ENCODE measurements around the gene DNAJC15.
"Not testable (repeated sequence)": the region's sequence is repeated elsewhere in the genome, so short reads cannot be mapped to it uniquely, and the experiment has no call there.

DNAJC15 gene

GRCh38 chr13:43044720-43045301, 21.4 kb downstream of the DNAJC15 start:
- no peak for DNase-seq

- DNase-seq: peak in 3 of 56 donors; percentile 13 to 47 (median 16)
Observed at GRCh38 chr13:43045302-43045773, 22.0 kb downstream of the DNAJC15 start.

- no peak for DNase-seq
Observed at GRCh38 chr13:43046259-43046658, 22.9 kb downstream of the DNAJC15 start.

- DNase-seq: no peak
Observed at GRCh38 chr13:43054803-43055802, 31.7 kb downstream of the DNAJC15 start.

GRCh38 chr13:43057653-43058317, 34.4 kb downstream of the DNAJC15 start:
- no peak for DNase-seq

GRCh38 chr13:43058318-43058674, 34.9 kb downstream of the DNAJC15 start:
- DNase-seq: no peak

- no peak for DNase-seq
Observed at GRCh38 chr13:43058831-43059230, 35.4 kb downstream of the DNAJC15 start.

- DNase-seq: not testable (repeated sequence)
Observed at GRCh38 chr13:43059779-43060178, 36.4 kb downstream of the DNAJC15 start.

GRCh38 chr13:43060806-43061205, 37.4 kb downstream of the DNAJC15 start:
- not testable (repeated sequence) for DNase-seq

GRCh38 chr13:43061496-43062280, 38.3 kb downstream of the DNAJC15 start:
- no peak for DNase-seq

- no peak for DNase-seq
Observed at GRCh38 chr13:43071824-43072223, 48.4 kb downstream of the DNAJC15 start.

- no peak for DNase-seq
Observed at GRCh38 chr13:43072394-43072793, 49.0 kb downstream of the DNAJC15 start.

GRCh38 chr13:43074824-43075510, 51.6 kb downstream of the DNAJC15 start:
- no peak for DNase-seq

- not testable (repeated sequence) for DNase-seq
Observed at GRCh38 chr13:43075511-43075902, 52.1 kb downstream of the DNAJC15 start.

GRCh38 chr13:43077046-43077445, 53.7 kb downstream of the DNAJC15 start:
- no peak for DNase-seq

- no peak for DNase-seq
Observed at GRCh38 chr13:43077461-43077860, 54.1 kb downstream of the DNAJC15 start.

GRCh38 chr13:43077906-43078305, 54.5 kb downstream of the DNAJC15 start:
- DNase-seq: no peak

- DNase-seq: no peak
Observed at GRCh38 chr13:43078399-43078798, 55.0 kb downstream of the DNAJC15 start.

GRCh38 chr13:43079392-43079931, 56.1 kb downstream of the DNAJC15 start:
- DNase-seq: no peak

GRCh38 chr13:43080199-43080598, 56.8 kb downstream of the DNAJC15 start:
- no peak for DNase-seq
